Trophoblast cell (in vitro differentiated cells and primary cell): ENCODE measurements around the gene LTBR.

Experiments
- DNase-seq, 2 donors: peaks; one replicate each; pipeline ENCODE4 v3.0.0-alpha.2; 2016
- H2AFZ ChIP-seq: 2 replicates; pipeline ENCODE4 v1.6.1; 2013; ENCODE audit warnings: low read length, moderate library complexity, mild to moderate bottlenecking; ENCODE audit not compliant: insufficient read depth, poor library complexity
- H2AK5ac ChIP-seq: 2 replicates; pipeline ENCODE4 v1.6.1; 2013; ENCODE audit warnings: mild to moderate bottlenecking, low read length
- H2BK120ac ChIP-seq: 2 replicates; pipeline ENCODE4 v1.6.1; 2013; ENCODE audit warnings: low read length, mild to moderate bottlenecking, moderate library complexity; ENCODE audit not compliant: insufficient read depth, poor library complexity
- H2BK12ac ChIP-seq: 2 replicates; pipeline ENCODE4 v1.6.1; 2013; ENCODE audit warnings: mild to moderate bottlenecking, low read length, moderate library complexity
- H2BK5ac ChIP-seq: 2 replicates; pipeline ENCODE4 v1.6.1; 2013; ENCODE audit warnings: low read length, low read depth, moderate library complexity, mild to moderate bottlenecking; ENCODE audit not compliant: poor library complexity
- H3K14ac ChIP-seq: 2 replicates; pipeline ENCODE4 v1.6.1; 2013; ENCODE audit warnings: mild to moderate bottlenecking, low read length
- H3K18ac ChIP-seq: 2 replicates; pipeline ENCODE4 v1.6.1; 2013; ENCODE audit warnings: mild to moderate bottlenecking, low read length
- H3K23ac ChIP-seq: 2 replicates; pipeline ENCODE4 v1.6.1; 2013; ENCODE audit warnings: low read length
- H3K27ac ChIP-seq: 2 replicates; pipeline ENCODE4 v1.5.1; 2013; ENCODE audit warnings: low read depth, mild to moderate bottlenecking, inconsistent platforms, low read length, moderate library complexity
- H3K27me3 ChIP-seq: 2 replicates; pipeline ENCODE4 v1.6.1; 2013; ENCODE audit warnings: inconsistent platforms, mild to moderate bottlenecking, low read length, moderate library complexity; ENCODE audit not compliant: insufficient read depth
- H3K36me3 ChIP-seq, 2 experiments: 1 replicate in 1 of 2; 2 replicates in 1 of 2; pipeline ENCODE4 v1.6.1; 2013; ENCODE audit warnings: low read length in 2 of 2, mild to moderate bottlenecking in 2 of 2, moderate library complexity in 1 of 2; ENCODE audit not compliant: insufficient read depth in 2 of 2, control insufficient read depth in 1 of 2
- H3K4ac ChIP-seq: 2 replicates; pipeline ENCODE4 v1.6.1; 2013; ENCODE audit warnings: low read depth, mild to moderate bottlenecking, low read length, moderate library complexity
- H3K4me1 ChIP-seq, 2 experiments: 1 replicate in 1 of 2; 2 replicates in 1 of 2; pipeline ENCODE4 v1.6.1; 2013; ENCODE audit warnings: low read length in 2 of 2, mild to moderate bottlenecking in 2 of 2, moderate library complexity in 1 of 2; ENCODE audit not compliant: insufficient read depth in 2 of 2, control insufficient read depth in 1 of 2
- H3K4me2 ChIP-seq: 2 replicates; pipeline ENCODE4 v1.6.1; 2013; ENCODE audit warnings: inconsistent platforms, mild to moderate bottlenecking, low read length, moderate library complexity
- H3K4me3 ChIP-seq: 2 replicates; pipeline ENCODE4 v1.5.1; 2013; ENCODE audit warnings: mild to moderate bottlenecking, low read depth, low read length, inconsistent platforms
- H3K79me1 ChIP-seq: one replicate; pipeline ENCODE4 v1.6.1; 2013; ENCODE audit warnings: low read length
- H3K79me2 ChIP-seq: 2 replicates; pipeline ENCODE4 v1.6.1; 2013; ENCODE audit warnings: low read length, mild to moderate bottlenecking; ENCODE audit not compliant: control insufficient read depth, insufficient read depth, poor library complexity
- H3K9ac ChIP-seq: 2 replicates; pipeline ENCODE4 v1.6.1; 2013; ENCODE audit warnings: mild to moderate bottlenecking, low read length
- H3K9me3 ChIP-seq: 2 replicates; pipeline ENCODE4 v1.6.1; 2013; ENCODE audit warnings: low read depth, mild to moderate bottlenecking, control low read depth, inconsistent platforms, low read length; ENCODE audit not compliant: insufficient read depth
- H4K12ac ChIP-seq: 2 replicates; pipeline ENCODE4 v1.6.1; 2013; ENCODE audit warnings: low read depth, mild to moderate bottlenecking, low read length, moderate library complexity
- H4K8ac ChIP-seq: 2 replicates; pipeline ENCODE4 v1.6.1; 2013; ENCODE audit warnings: low read depth, mild to moderate bottlenecking, low read length, moderate library complexity
- H4K91ac ChIP-seq: one replicate; pipeline ENCODE4 v1.6.1; 2013; ENCODE audit warnings: low read depth, mild to moderate bottlenecking, low read length, moderate library complexity
- WGBS: extraction: QIAGEN DNeasy Blood & Tissue Kit; methylation state at CpG from one replicate; pipeline ENCODE4 v1.1.7; 2013; ENCODE audit warnings: missing lambda C conversion rate; ENCODE audit not compliant: insufficient read length, insufficient coverage; ENCODE audit errors: extremely low coverage; 5-methylcytosine and 5-hydroxymethylcytosine counted together

Gene LTBR

GRCh38 chr12:6367065-6367968, 16.6 kb upstream of the LTBR start:
- no CpG with 5 or more reads among the region's 11 CpGs for WGBS
- no peaks in the 10 kb centered on the region for H3K36me3 ChIP-seq
- no peak overlapping the region for H2AK5ac ChIP-seq
- no peak overlapping the region for H2BK120ac ChIP-seq
- DNase-seq = no peak
- H4K8ac ChIP-seq = no peak overlapping the region
- H2BK5ac ChIP-seq = no peak overlapping the region
- no peak overlapping the region for H3K18ac ChIP-seq
- no peak overlapping the region for H3K9ac ChIP-seq
- no peak overlapping the region for H3K27ac ChIP-seq
- H2AFZ ChIP-seq = no peak overlapping the region
- H3K27me3 ChIP-seq = no peaks in the 10 kb centered on the region
- H3K4ac ChIP-seq = no peak overlapping the region
- no peak overlapping the region for H3K23ac ChIP-seq
- no peak overlapping the region for H4K12ac ChIP-seq
- no peak overlapping the region for H3K4me3 ChIP-seq
- H3K14ac ChIP-seq = no peak overlapping the region
- no peaks in the 10 kb centered on the region for H3K9me3 ChIP-seq
- no peak overlapping the region for H4K91ac ChIP-seq
- peaks cover 17 to 19% of the 10 kb centered on the region in 2 experiments for H3K4me1 ChIP-seq
- H2BK12ac ChIP-seq = no peak overlapping the region
- H3K79me2 ChIP-seq = peaks cover 8% of the 10 kb centered on the region
- H3K4me2 ChIP-seq = no peak overlapping the region
- H3K79me1 ChIP-seq = peaks cover 15% of the 10 kb centered on the region

GRCh38 chr12:6367969-6368892, 15.7 kb upstream of the LTBR start:
- Histone ChIP-seq H3K79me1 (peaks cover 18% of the 10 kb centered on the region), H2BK12ac (no peak overlapping the region), H3K79me2 (peaks cover 8% of the 10 kb centered on the region), H3K4me1 (peaks cover 22 to 25% of the 10 kb centered on the region in 2 experiments), H2BK5ac (no peak overlapping the region), H3K4me2 (no peak overlapping the region), H3K4me3 (no peak overlapping the region), H3K23ac (no peak overlapping the region), H4K8ac (no peak overlapping the region), H3K27ac (no peak overlapping the region), H4K91ac (no peak overlapping the region), H3K27me3 (no peaks in the 10 kb centered on the region), H3K36me3 (no peaks in the 10 kb centered on the region), H3K9ac (no peak overlapping the region), H4K12ac (no peak overlapping the region), H3K14ac (no peak overlapping the region), H3K4ac (no peak overlapping the region), H2BK120ac (no peak overlapping the region), H2AK5ac (no peak overlapping the region), H3K9me3 (no peaks in the 10 kb centered on the region), H3K18ac (no peak overlapping the region), H2AFZ (no peak overlapping the region)
- WGBS = no CpG with 5 or more reads among the region's 15 CpGs
- no peak for DNase-seq

- H2BK12ac ChIP-seq = peak overlapping the region; percentile 85
Measured at GRCh38 chr12:6368906-6369525, 14.9 kb upstream of the LTBR start.

GRCh38 chr12:6369916-6370575, 13.9 kb upstream of the LTBR start:
- no peak overlapping the region for H3K4me2 ChIP-seq
- H2AFZ ChIP-seq = no peak overlapping the region
- no peak overlapping the region for H4K12ac ChIP-seq
- H3K18ac ChIP-seq = peak overlapping the region; percentile 42
- no peak overlapping the region for H3K9ac ChIP-seq
- no peak for DNase-seq
- no peak overlapping the region for H3K23ac ChIP-seq
- H4K8ac ChIP-seq = no peak overlapping the region
- H3K4me3 ChIP-seq = no peak overlapping the region
- H4K91ac ChIP-seq = peak overlapping the region; percentile 37
- WGBS = no CpG with 5 or more reads among the region's 9 CpGs
- peaks cover 1% of the 10 kb centered on the region for H3K9me3 ChIP-seq
- H2BK120ac ChIP-seq = no peak overlapping the region
- H3K36me3 ChIP-seq = no peaks in the 10 kb centered on the region
- H3K27ac ChIP-seq = no peak overlapping the region
- H3K27me3 ChIP-seq = no peaks in the 10 kb centered on the region
- peak overlapping the region; percentile 11 for H2AK5ac ChIP-seq
- no peak overlapping the region for H3K14ac ChIP-seq
- no peak overlapping the region for H2BK12ac ChIP-seq
- peaks cover 32 to 35% of the 10 kb centered on the region in 2 experiments for H3K4me1 ChIP-seq
- peak overlapping the region; percentile 14 for H3K4ac ChIP-seq
- peaks cover 3% of the 10 kb centered on the region for H3K79me2 ChIP-seq
- H2BK5ac ChIP-seq = no peak overlapping the region
- peaks cover 20% of the 10 kb centered on the region for H3K79me1 ChIP-seq

More at GRCh38 chr12:6368906-6369525, 14.9 kb upstream of the LTBR start:
- H3K4me2 ChIP-seq = no peak overlapping the region
- peak overlapping the region; percentile 37 for H3K4ac ChIP-seq
- peak overlapping the region; percentile 43 for H4K8ac ChIP-seq
- no CpG with 5 or more reads among the region's 9 CpGs for WGBS
- H4K12ac ChIP-seq = no peak overlapping the region
- peaks cover 21 to 25% of the 10 kb centered on the region in 2 experiments for H3K4me1 ChIP-seq
- H4K91ac ChIP-seq = peak overlapping the region; percentile 61
- H3K79me2 ChIP-seq = peaks cover 3% of the 10 kb centered on the region
- no peak overlapping the region for H3K9ac ChIP-seq
- peak overlapping the region; percentile 96 for H2AK5ac ChIP-seq
- H3K79me1 ChIP-seq = peaks cover 10% of the 10 kb centered on the region
- H3K9me3 ChIP-seq = peaks cover 1% of the 10 kb centered on the region
- H3K27ac ChIP-seq = no peak overlapping the region
- H3K23ac ChIP-seq = no peak overlapping the region
- no peak overlapping the region for H2BK5ac ChIP-seq
- H2BK120ac ChIP-seq = peak overlapping the region; percentile 41
- no peak for DNase-seq
- H3K4me3 ChIP-seq = no peak overlapping the region
- no peaks in the 10 kb centered on the region for H3K36me3 ChIP-seq
- H3K18ac ChIP-seq = peak overlapping the region; percentile 79
- H3K14ac ChIP-seq = peak overlapping the region; percentile 65
- no peaks in the 10 kb centered on the region for H3K27me3 ChIP-seq
- no peak overlapping the region for H2AFZ ChIP-seq
